WTC11 (cell line): ENCODE data around the gene PFKFB3.

Experiments used
- CREM ChIP-seq: sonication (generic); formaldehyde crosslinking; IDR thresholded peaks from 2 replicates; pipeline ENCODE4 v1.8.1; 2022; ENCODE audit warnings: mild to moderate bottlenecking, missing genetic modification reagents, moderate library complexity
- ZNF263 ChIP-seq: sonication (generic); formaldehyde crosslinking; IDR thresholded peaks from 2 replicates; pipeline ENCODE4 v1.8.1; 2022; ENCODE audit warnings: low read depth, mild to moderate bottlenecking, moderate library complexity, missing genetic modification reagents
- TF ChIP-seq, protein P1 (sequence below): sonication (generic); formaldehyde crosslinking; IDR thresholded peaks from 2 replicates; pipeline ENCODE4 v1.8.1; 2023; ENCODE audit warnings: mild to moderate bottlenecking, moderate library complexity, missing genetic modification reagents
- TF ChIP-seq, protein P2 (sequence below): sonication (generic); formaldehyde crosslinking; IDR thresholded peaks from 2 replicates; pipeline ENCODE4 v1.8.0; 2023; ENCODE audit warnings: mild to moderate bottlenecking, missing genetic modification reagents
- TF ChIP-seq, protein P3 (sequence below): sonication (generic); formaldehyde crosslinking; IDR thresholded peaks from 2 replicates; pipeline ENCODE4 v1.8.1; 2023; ENCODE audit warnings: mild to moderate bottlenecking, missing genetic modification reagents, moderate library complexity

DNA sequence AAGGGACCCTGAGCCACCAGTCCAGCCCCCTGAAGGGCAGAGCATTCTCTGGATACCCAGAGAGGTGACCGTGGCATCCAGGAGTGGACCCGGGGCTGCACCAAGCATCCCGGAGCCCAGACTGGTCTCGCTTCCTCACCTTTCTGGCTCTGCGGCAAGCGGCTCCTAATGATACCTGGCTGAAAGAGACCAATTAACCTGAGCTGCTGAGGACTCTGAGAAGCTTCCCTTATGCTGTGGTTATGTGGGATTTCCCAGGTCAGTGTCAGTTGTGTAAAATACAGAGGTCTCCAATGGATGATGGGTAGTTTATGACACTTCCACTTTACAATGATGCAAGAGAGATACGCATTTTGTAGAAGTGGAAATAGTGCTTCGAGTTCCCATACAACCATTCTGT lies 51.5 kb downstream of the PFKFB3 start:
- TF ChIP-seq, protein P1, sequence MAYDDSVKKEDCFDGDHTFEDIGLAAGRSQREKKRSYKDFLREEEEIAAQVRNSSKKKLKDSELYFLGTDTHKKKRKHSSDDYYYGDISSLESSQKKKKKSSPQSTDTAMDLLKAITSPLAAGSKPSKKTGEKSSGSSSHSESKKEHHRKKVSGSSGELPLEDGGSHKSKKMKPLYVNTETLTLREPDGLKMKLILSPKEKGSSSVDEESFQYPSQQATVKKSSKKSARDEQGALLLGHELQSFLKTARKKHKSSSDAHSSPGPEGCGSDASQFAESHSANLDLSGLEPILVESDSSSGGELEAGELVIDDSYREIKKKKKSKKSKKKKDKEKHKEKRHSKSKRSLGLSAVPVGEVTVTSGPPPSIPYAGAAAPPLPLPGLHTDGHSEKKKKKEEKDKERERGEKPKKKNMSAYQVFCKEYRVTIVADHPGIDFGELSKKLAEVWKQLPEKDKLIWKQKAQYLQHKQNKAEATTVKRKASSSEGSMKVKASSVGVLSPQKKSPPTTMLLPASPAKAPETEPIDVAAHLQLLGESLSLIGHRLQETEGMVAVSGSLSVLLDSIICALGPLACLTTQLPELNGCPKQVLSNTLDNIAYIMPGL (CRISPR knock-in tag): no peak
- TF ChIP-seq, protein P2, sequence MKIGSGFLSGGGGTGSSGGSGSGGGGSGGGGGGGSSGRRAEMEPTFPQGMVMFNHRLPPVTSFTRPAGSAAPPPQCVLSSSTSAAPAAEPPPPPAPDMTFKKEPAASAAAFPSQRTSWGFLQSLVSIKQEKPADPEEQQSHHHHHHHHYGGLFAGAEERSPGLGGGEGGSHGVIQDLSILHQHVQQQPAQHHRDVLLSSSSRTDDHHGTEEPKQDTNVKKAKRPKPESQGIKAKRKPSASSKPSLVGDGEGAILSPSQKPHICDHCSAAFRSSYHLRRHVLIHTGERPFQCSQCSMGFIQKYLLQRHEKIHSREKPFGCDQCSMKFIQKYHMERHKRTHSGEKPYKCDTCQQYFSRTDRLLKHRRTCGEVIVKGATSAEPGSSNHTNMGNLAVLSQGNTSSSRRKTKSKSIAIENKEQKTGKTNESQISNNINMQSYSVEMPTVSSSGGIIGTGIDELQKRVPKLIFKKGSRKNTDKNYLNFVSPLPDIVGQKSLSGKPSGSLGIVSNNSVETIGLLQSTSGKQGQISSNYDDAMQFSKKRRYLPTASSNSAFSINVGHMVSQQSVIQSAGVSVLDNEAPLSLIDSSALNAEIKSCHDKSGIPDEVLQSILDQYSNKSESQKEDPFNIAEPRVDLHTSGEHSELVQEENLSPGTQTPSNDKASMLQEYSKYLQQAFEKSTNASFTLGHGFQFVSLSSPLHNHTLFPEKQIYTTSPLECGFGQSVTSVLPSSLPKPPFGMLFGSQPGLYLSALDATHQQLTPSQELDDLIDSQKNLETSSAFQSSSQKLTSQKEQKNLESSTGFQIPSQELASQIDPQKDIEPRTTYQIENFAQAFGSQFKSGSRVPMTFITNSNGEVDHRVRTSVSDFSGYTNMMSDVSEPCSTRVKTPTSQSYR (CRISPR knock-in tag): no peak
- TF ChIP-seq ZNF263 (CRISPR knock-in tag): no peak
- TF ChIP-seq, protein P3, sequence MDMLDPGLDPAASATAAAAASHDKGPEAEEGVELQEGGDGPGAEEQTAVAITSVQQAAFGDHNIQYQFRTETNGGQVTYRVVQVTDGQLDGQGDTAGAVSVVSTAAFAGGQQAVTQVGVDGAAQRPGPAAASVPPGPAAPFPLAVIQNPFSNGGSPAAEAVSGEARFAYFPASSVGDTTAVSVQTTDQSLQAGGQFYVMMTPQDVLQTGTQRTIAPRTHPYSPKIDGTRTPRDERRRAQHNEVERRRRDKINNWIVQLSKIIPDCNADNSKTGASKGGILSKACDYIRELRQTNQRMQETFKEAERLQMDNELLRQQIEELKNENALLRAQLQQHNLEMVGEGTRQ (CRISPR knock-in tag): no peak
- TF ChIP-seq CREM (CRISPR knock-in tag): no peak
